Calu3 (cell line): ENCODE measurements around the gene MINDY4. TPM values are rescaled to one million over a fixed set of nuclear protein-coding genes. Genes with fewer than 3 reads are reported as not detected.
A peak's percentile ranks its signal among the peaks of the same experiment; 100 is the strongest.

Experiments used
- BruUV-seq: library from RNA; stranded (reverse); fragments of 400-500 nt; replicated peaks from 2 replicates; lab custom pipeline; 2021; lab: Mats Ljungman, UMichigan
- CTCF ChIA-PET: fragments of 300-600 bp; sonication (Branson Sonifier 250); formaldehyde crosslinking; loops from one replicate; lab custom pipeline; 2022; ENCODE audit warnings: antibody characterized with exemption; lab: Charles Lee
- DNase-seq: peaks from one replicate; pipeline ENCODE4 v3.0.0; 2022
- H3K27ac Mint-ChIP-seq: one replicate; pipeline ENCODE4 v1.8.0; 2022; ENCODE audit warnings: mixed read lengths; ENCODE audit not compliant: unreplicated experiment
- H3K27me3 Mint-ChIP-seq: one replicate; pipeline ENCODE4 v1.8.0; 2022; ENCODE audit warnings: mixed read lengths; ENCODE audit not compliant: unreplicated experiment
- H3K36me3 Mint-ChIP-seq: one replicate; pipeline ENCODE4 v1.8.0; 2022; ENCODE audit warnings: mild to moderate bottlenecking, moderate library complexity, mixed read lengths; ENCODE audit not compliant: insufficient read depth, unreplicated experiment
- H3K4me1 Mint-ChIP-seq: one replicate; pipeline ENCODE4 v1.8.0; 2022; ENCODE audit warnings: mild to moderate bottlenecking, low read depth, mixed read lengths; ENCODE audit not compliant: unreplicated experiment
- H3K4me3 Mint-ChIP-seq: one replicate; pipeline ENCODE4 v1.8.0; 2022; ENCODE audit warnings: mild to moderate bottlenecking, low read depth, moderate library complexity, mixed read lengths; ENCODE audit not compliant: unreplicated experiment
- H3K9me3 Mint-ChIP-seq: one replicate; pipeline ENCODE4 v1.8.0; 2022; ENCODE audit warnings: low read depth, mixed read lengths; ENCODE audit not compliant: unreplicated experiment
- intact Hi-C: fragments of 100-400 bp; cut with micrococcal nuclease; formaldehyde crosslinking; loops from one replicate; pipeline ENCODE4 v1.10.0; 2022; ENCODE audit not compliant: unreplicated experiment
- total RNA-seq: library from RNA; stranded (reverse); gene quantifications from 2 replicates; pipeline ENCODE4 v1.2.3, GENCODE V29; 2022
- TF ChIP-seq, protein P1 (sequence below): fragments of 200-600 bp; IDR thresholded peaks from one replicate; pipeline ENCODE4 v1.8.0; 2022; ENCODE audit warnings: antibody characterized with exemption; ENCODE audit not compliant: unreplicated experiment

MINDY4 gene
- total RNA-seq, 1 experiment from 2014 or later: 12.4 TPM

DNA sequence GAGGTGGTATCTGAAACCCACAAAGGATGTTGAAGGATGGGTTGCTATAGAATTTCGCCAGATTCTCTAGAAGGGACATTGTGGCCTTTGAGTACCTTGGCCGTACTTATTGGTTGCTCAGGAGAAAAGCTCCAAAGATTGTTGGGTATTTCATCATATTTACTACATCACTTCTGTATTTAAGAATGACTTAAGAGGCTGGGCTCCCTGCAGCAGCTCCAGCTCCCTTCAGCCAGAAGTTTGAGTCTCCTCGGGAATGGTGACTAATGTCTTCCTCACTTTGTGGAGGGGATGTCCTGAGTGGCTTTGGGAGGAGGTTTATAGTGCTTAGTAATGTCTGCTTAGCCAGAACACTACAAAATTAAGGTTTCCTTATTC, 18.1 kb downstream of the MINDY4 start:
- no peaks in the 10 kb centered on the region for H3K4me1 Mint-ChIP-seq
- TF ChIP-seq, protein P1, sequence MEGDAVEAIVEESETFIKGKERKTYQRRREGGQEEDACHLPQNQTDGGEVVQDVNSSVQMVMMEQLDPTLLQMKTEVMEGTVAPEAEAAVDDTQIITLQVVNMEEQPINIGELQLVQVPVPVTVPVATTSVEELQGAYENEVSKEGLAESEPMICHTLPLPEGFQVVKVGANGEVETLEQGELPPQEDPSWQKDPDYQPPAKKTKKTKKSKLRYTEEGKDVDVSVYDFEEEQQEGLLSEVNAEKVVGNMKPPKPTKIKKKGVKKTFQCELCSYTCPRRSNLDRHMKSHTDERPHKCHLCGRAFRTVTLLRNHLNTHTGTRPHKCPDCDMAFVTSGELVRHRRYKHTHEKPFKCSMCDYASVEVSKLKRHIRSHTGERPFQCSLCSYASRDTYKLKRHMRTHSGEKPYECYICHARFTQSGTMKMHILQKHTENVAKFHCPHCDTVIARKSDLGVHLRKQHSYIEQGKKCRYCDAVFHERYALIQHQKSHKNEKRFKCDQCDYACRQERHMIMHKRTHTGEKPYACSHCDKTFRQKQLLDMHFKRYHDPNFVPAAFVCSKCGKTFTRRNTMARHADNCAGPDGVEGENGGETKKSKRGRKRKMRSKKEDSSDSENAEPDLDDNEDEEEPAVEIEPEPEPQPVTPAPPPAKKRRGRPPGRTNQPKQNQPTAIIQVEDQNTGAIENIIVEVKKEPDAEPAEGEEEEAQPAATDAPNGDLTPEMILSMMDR: no peak
- H3K27ac Mint-ChIP-seq: no peak overlapping the region
- H3K9me3 Mint-ChIP-seq: no peaks in the 10 kb centered on the region
- no peak overlapping the region for H3K4me3 Mint-ChIP-seq
- CTCF ChIA-PET: no interaction called here
- no peak for DNase-seq
- H3K36me3 Mint-ChIP-seq: peaks cover 5% of the 10 kb centered on the region
- intact Hi-C loops: no loop called here
- no peaks in the 10 kb centered on the region for H3K27me3 Mint-ChIP-seq
- BruUV-seq: no TSS peak

DNA sequence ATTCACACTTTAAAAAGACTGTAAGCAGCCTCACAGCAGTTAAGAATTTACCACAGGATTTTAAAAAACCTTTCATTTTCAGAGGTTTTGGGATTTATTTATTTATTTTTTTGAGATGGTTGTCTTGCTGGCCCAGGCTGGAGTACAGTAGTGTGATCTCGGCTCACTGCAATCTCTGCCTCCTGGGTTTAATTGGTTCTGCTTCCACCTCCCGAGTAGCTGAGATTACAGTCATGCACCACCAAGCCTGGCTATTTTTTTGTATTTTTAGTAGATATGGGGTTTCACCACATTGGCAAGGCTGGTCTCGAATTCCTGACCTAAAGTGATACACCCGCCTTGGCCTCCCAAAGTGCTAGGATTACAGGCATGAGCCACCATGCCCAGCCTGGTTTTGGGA, 19.1 kb downstream of the MINDY4 start:
- H3K4me1 Mint-ChIP-seq: peaks cover 7% of the 10 kb centered on the region
- no peak overlapping the region for H3K27ac Mint-ChIP-seq
- no peak overlapping the region for H3K4me3 Mint-ChIP-seq
- no peaks in the 10 kb centered on the region for H3K36me3 Mint-ChIP-seq
- no peaks in the 10 kb centered on the region for H3K27me3 Mint-ChIP-seq
- H3K9me3 Mint-ChIP-seq: no peaks in the 10 kb centered on the region
- CTCF ChIA-PET: interaction anchor here (0.5 to 1.5 kb wide), 4 partner anchors 9 to 118 kb away, joined by 3 to 5 read pairs (median 4); no protein-coding TSS in a partner anchor
- intact Hi-C loops: no loop called here
- no TSS peak for BruUV-seq
- TF ChIP-seq, protein P1: no peak
- DNase-seq: no peak

DNA sequence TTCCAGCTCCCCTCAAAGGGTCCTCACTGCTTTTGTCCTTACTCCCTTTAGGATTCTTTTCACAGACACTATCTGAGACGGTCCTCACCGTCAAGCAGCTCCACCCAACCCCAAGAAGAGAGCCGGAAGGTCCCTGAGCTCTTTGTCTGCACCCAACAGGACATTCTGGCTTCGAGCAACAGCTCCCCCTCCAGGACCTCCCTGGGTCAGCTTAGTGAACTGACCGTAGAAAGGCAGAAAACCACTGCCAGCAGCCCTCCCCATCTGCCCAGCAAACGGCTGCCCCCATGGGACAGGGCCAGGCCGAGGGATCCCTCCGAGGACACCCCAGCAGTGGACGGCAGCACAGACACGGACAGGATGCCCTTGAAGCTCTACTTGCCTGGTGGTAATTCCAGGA, 19.9 kb downstream of the MINDY4 start:
- H3K4me3 Mint-ChIP-seq: no peak overlapping the region
- no peaks in the 10 kb centered on the region for H3K9me3 Mint-ChIP-seq
- H3K4me1 Mint-ChIP-seq: peaks cover 14% of the 10 kb centered on the region
- no TSS peak for BruUV-seq
- no peak for DNase-seq
- H3K27me3 Mint-ChIP-seq: no peaks in the 10 kb centered on the region
- CTCF ChIA-PET: interaction anchor here (1.0 to 1.5 kb wide), 4 partner anchors 9 to 332 kb away, joined by 3 to 4 read pairs (median 4); no protein-coding TSS in a partner anchor
- H3K36me3 Mint-ChIP-seq: no peaks in the 10 kb centered on the region
- intact Hi-C loops: no loop called here
- no peak overlapping the region for H3K27ac Mint-ChIP-seq
- TF ChIP-seq, protein P1: no peak

DNA sequence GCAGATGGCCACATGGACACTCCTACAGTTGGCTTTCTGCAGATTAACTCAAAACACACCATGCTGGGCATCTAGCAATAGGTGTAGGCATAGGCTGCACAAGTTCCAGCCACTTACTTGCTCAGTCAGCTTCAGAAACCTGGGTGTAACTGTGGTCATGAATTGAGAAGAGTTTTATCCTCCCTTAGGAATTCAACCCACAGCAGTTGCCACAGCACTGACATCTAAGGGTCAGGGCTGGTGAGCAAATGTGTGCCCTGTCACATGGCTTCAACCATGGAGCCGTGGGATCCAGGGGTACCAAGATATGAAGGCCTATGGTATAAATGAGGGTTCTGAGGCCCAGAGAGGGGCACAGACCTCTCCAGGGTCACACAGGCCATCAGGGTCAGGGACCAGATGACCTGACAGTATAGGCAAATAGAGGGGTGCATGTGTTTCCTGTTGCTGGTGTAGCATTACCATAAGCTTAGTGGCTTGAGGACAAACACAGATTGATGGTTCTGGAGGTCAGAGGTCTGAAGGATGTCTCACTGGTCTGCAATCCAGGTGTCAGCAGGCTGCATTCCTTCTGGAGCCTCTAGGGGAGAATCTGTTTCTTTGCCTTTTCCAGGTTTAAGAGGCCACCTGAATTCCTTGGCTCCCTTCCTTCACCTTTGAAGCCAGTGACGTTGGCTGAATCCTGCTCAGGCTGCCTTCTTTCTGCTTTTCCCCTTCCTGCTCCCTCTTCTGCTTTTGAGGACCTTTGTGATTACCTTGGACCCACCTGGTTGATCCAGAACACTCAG, 24.1 kb downstream of the MINDY4 start:
- DNase-seq: no peak
- BruUV-seq: no TSS peak
- intact Hi-C loops: no loop called here
- H3K9me3 Mint-ChIP-seq: no peaks in the 10 kb centered on the region
- H3K27me3 Mint-ChIP-seq: no peaks in the 10 kb centered on the region
- TF ChIP-seq, protein P1: no peak
- peak overlapping the region; percentile 10 for H3K27ac Mint-ChIP-seq
- no peaks in the 10 kb centered on the region for H3K36me3 Mint-ChIP-seq
- no peak overlapping the region for H3K4me3 Mint-ChIP-seq
- H3K4me1 Mint-ChIP-seq: peaks cover 49% of the 10 kb centered on the region
- CTCF ChIA-PET: interaction anchor here (1.0 to 1.6 kb wide), 6 partner anchors 101 to 327 kb away, joined by 4 to 11 read pairs (median 8); no protein-coding TSS in a partner anchor
